AG04450 (cell line): ENCODE results near the gene KCNK18. TPM values are rescaled to one million over a fixed set of nuclear protein-coding genes. Genes with fewer than 3 reads are reported as not detected.

ENCODE experiments used
- CTCF ChIA-PET: fragments of 300-600, 350-600 bp; formaldehyde crosslinking; extraction: SDS; loops from one replicate; lab custom pipeline; 2022; ENCODE audit warnings: antibody characterized with exemption, inconsistent platforms; lab: Charles Lee
- POLR2A ChIA-PET: fragments of 350-600 bp; formaldehyde crosslinking; extraction: SDS; loops from one replicate; lab custom pipeline; 2021; ENCODE audit warnings: antibody characterized with exemption, inconsistent platforms; lab: Yijun Ruan, JAX
- DNase-seq: peaks from one replicate; pipeline ENCODE4 v3.0.0-alpha.2; 2011; ENCODE audit warnings: low read depth, low spot score
- H3K27ac ChIP-seq: one replicate; pipeline ENCODE4 v1.5.1; 2012; ENCODE audit warnings: low read depth, low read length, control low read depth
- H3K27me3 ChIP-seq: one replicate; pipeline ENCODE4 v1.6.0; 2012; ENCODE audit warnings: low read length; ENCODE audit not compliant: control insufficient read depth, insufficient read depth
- H3K4me3 ChIP-seq: 2 replicates; pipeline ENCODE4 v1.5.1; 2011; ENCODE audit warnings: mild to moderate bottlenecking, low read depth, low read length, control low read depth
- H3K9me3 ChIP-seq: 2 replicates; pipeline ENCODE4 v1.5.1; 2012; ENCODE audit warnings: low read length; ENCODE audit not compliant: control insufficient read depth, insufficient read depth
- CTCF ChIP-seq: IDR thresholded peaks from 2 replicates; pipeline ENCODE4 v1.5.1; 2011; ENCODE audit warnings: low read depth, low read length, control low read depth, inconsistent platforms
- polyA minus RNA-seq: library from RNA; depleted of rRNA, polyadenylated mRNA; stranded (reverse); fragments of >200 nt; gene quantifications from 2 replicates; pipeline ENCODE4 v1.2.3, GENCODE V29; 2011; rRNA and poly(A)+ RNA removed
- polyA plus RNA-seq: library from polyadenylated mRNA; depleted of rRNA; stranded (reverse); fragments of >200 nt; gene quantifications from 2 replicates; pipeline ENCODE4 v1.2.3, GENCODE V29; 2011; rRNA removed

Gene KCNK18
- polyA plus RNA-seq (not detected in 2 replicates), polyA minus RNA-seq (not detected in 2 replicates)

GRCh38 chr10:117197189-117197588 lies at the start of gene KCNK18:
KCNK18 (plus strand) TSS chr10:117197489; CDS start chr10:117197489, 0 bp downstream.
- Histone ChIP-seq H3K9me3 (no peaks in the 10 kb centered on the region), H3K4me3 (no peak within 1 kb of the TSS), H3K27ac (no peak within 1 kb of the TSS), H3K27me3 (no peaks in the 10 kb centered on the region)
- ChIA-PET POLR2A (no interaction called here), CTCF (interaction anchor here (1.5 kb wide), 1 partner anchor 19 kb away, joined by 4 read pairs; no protein-coding TSS in a partner anchor)
- no peak for DNase-seq
- no peak for TF ChIP-seq CTCF

- CTCF ChIA-PET: interaction anchor here (0.9 to 1.0 kb wide), 2 partner anchors 18 to 351 kb away, joined by 3 to 4 read pairs; no protein-coding TSS in a partner anchor
- POLR2A ChIA-PET: no interaction called here
- no peak for TF ChIP-seq CTCF
- Histone ChIP-seq H3K27ac (no peak overlapping the region), H3K27me3 (peaks cover 4% of the 10 kb centered on the region), H3K4me3 (no peak overlapping the region), H3K9me3 (no peaks in the 10 kb centered on the region)
- no peak for DNase-seq
These were observed 49.0 kb upstream of the KCNK18 start for GRCh38 chr10:117148284-117148683.

- no peak for TF ChIP-seq CTCF
- ChIA-PET CTCF (no interaction called here), POLR2A (no interaction called here)
- Histone ChIP-seq H3K27me3 (peaks cover 3% of the 10 kb centered on the region), H3K9me3 (no peaks in the 10 kb centered on the region), H3K27ac (no peak overlapping the region), H3K4me3 (no peak overlapping the region)
- no peak for DNase-seq
These were observed 44.6 kb upstream of the KCNK18 start for GRCh38 chr10:117152668-117153067.

GRCh38 chr10:117158297-117158696 lies 39.0 kb upstream of the KCNK18 start:
- CTCF ChIA-PET: interaction anchor here (0.9 to 1.8 kb wide), 4 partner anchors 9 to 361 kb away, joined by 3 to 8 read pairs (median 4); no protein-coding TSS in a partner anchor
- POLR2A ChIA-PET: no interaction called here

More at GRCh38 chr10:117158297-117158696, 39.0 kb upstream of the KCNK18 start:
- TF ChIP-seq CTCF: no peak
- H3K4me3 ChIP-seq: no peak overlapping the region
- DNase-seq: no peak
- H3K9me3 ChIP-seq: peaks cover 1% of the 10 kb centered on the region; the same call in 1 of the 2 replicates
- H3K27ac ChIP-seq: no peak overlapping the region
- peaks cover 41% of the 10 kb centered on the region for H3K27me3 ChIP-seq
